ENCODE data around the gene CADM1.

CADM1 gene

GRCh38 chr11:115357066-115357465 is 147.1 kb downstream of the CADM1 start:
- DNase-seq (ENCODE audit: low read depth in 2 of 2) = no peak

GRCh38 chr11:115352805-115353485 is 151.3 kb downstream of the CADM1 start:
- no peak for DNase-seq (ENCODE audit: low read depth in 2 of 2)

- no peak for DNase-seq (ENCODE audit: low read depth in 2 of 2)
These were observed 154.7 kb downstream of the CADM1 start for GRCh38 chr11:115349335-115350017.

DNA sequence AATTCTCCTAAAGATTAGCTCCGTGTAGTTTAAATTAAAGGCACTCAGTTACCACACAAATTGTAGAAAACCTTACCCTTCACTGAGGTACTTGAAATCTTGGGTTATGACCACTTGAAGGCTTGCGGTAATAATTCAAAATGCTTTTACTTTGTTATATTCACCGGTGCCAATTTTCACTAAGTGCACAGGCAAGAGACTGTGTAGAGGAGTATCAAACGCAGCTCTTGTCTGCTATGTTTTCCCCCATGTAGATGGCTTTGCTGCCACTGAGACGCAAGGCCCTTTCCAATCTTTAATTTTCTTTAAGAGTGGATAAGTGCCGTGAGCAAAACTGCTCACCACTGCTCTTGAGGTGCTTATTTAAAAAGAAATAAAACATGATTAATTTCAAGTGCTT is 155.8 kb downstream of the CADM1 start:
- no peak for DNase-seq (ENCODE audit: low read depth in 2 of 2)

DNA sequence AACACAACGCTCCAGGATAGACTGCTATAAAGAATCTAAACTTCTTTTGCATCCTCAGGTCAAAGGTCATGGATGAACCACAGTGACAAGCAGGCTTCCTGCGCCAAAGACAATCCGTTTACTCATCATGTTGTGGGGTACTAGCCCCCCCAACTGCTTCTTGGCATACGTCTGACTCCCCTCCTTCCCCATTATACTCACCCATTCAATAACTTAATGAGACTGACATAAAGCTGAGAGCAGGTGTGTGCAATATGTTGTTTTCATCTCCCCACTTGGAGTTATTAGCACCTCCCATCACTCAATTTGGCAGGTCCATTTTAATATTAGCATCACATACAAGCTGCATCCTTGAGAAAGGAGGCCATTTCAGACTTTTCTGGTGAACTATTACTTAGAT is 157.1 kb downstream of the CADM1 start:
- DNase-seq (ENCODE audit: low read depth in 2 of 2) = no peak

GRCh38 chr11:115345840-115346239 is 158.4 kb downstream of the CADM1 start:
- no peak for DNase-seq (ENCODE audit: low read depth in 2 of 2)

- no peak for DNase-seq (ENCODE audit: low read depth in 2 of 2)
These were observed 158.9 kb downstream of the CADM1 start for GRCh38 chr11:115345361-115345760.

DNA sequence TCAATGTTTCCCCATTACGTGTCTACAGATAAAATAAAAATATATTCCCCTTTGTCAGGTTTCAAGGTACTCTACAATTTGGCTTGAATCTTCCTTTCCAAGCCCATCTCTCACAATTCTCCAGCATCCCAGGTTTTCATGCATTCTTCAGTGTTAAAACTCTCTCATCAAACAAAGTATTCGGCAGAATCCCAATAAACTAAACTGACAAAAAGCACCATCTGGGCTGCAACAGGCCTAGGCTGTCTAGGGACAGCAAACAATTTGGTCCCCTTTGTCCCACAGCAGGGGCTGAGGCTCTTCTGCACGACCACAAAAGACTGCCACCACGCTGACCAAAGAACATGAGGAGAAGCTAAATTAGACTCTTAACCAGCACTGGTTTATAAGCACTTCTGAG is 159.4 kb downstream of the CADM1 start:
- DNase-seq (ENCODE audit: low read depth in 2 of 2) = no peak

DNA sequence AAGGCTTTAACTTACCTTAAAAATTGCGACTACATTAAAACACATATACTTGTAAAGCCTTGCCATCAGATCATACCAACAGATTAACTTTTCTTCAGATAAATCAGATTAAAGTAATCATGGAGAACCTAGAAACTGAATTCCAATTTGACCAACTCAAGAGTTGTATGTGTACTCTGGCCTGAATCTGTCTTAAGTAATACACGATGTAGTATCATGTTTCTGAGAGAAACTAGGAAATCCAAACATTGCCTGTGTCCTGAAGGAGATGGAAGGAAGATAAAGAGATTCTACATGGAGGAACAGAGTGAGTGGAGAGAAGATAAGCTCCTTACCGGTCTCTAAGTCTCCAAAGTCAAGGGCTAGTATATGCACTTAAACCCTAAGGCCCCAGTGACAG is 162.1 kb downstream of the CADM1 start:
- DNase-seq (ENCODE audit: low read depth in 2 of 2) = no peak

GRCh38 chr11:115340874-115341273 is 163.3 kb downstream of the CADM1 start:
- no peak for DNase-seq (ENCODE audit: low read depth in 2 of 2)

GRCh38 chr11:115338476-115338875 is 165.7 kb downstream of the CADM1 start:
- DNase-seq (ENCODE audit: low read depth in 2 of 2) = no peak

DNA sequence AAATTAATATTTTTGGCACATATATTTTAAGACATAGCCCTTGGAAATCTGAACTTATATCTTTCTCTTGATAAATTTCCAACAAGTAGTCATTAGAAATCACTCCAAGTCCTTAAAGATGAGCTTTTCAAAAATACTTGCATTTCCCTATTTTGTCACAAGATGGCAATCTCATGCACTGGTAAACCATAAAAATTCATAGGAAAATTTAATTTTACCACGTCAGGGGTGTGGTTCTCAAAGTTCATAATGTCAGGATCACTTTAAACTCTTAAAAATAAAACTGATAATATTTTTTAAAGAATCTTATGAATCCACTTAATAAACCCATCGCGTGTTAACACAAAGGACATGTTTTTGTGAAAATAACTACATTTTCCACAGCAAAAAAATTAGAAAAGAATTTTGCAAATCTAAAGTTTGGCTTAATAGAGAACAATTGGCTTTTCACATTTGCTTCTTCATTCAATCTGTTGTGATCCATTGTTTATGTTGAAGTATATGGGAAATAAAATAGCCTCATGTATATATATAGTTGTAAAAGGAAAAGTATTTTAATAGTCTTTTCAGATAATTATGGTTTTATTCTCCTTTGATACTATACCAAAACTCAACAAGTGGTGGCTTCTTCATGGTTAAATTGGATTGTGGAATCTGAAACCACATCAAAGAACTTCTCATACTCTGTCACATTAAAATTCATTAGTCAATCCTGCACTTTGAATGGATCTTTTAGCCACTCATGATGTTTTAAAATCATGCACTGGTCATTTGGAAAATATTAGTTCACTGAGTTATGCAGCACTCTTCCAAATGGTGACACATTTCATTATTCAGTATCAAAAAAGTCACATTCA is 169.1 kb downstream of the CADM1 start:
- no peak for DNase-seq (ENCODE audit: low read depth in 2 of 2)

- DNase-seq (ENCODE audit: low read depth in 2 of 2) = no peak
These were observed 170.3 kb downstream of the CADM1 start for GRCh38 chr11:115333949-115334348.

DNA sequence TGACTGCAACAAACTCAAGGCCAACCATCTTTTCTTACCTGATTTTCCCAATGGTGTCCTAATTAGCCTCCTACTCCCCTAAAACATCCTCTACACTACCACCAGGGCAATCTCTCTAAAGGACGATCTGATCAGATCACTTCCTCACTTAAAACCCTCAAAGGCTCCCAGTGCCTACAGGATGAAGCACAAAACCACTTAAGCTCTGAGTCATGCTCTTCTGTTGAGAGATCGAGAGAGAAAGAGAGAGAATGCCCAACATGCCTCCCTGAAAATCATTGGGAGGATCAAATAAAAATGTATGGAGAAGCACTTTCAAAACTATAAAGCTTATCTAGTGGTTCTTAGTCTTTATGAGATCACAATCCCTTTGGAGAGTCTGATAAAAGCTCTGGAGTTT is 171.1 kb downstream of the CADM1 start:
- DNase-seq (ENCODE audit: low read depth in 2 of 2) = no peak

DNA sequence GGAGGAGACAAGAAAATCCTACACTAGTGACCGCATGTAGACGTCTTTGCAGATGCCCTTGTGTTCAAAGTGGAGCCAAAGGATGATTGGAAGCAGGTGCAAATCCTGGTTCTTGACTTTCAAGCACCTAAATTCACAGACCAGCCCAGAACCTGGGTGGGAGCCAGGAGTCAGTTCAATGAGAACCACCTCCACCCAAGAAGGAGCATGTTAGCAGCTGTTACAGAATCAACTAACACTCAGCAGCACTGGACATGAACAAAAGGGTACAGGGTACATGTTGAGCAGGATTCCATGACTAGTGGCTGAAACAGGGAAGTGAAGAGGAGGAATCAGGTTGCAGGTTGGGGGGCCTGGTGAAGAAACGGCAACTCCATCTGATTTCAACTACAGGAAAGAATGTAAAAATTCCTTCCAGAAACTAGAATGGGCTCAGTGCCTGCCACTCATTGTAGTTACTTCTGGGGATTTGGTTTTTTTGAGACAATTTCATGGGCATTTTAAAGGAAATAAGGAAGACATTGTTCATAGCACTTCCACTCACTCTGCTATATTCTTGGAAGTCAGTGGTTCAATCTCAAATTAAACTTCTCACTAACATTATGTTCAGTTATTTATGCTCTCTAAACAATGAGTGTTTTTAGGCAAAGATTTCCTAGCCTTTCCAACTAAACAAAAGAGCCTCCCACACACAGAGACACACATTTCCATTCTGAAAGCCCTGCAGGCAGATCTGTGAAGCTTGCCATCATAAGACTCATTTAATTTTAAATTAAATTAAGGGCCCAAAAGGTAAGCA is 173.3 kb downstream of the CADM1 start:
- no peak for DNase-seq (ENCODE audit: low read depth in 2 of 2)

DNA sequence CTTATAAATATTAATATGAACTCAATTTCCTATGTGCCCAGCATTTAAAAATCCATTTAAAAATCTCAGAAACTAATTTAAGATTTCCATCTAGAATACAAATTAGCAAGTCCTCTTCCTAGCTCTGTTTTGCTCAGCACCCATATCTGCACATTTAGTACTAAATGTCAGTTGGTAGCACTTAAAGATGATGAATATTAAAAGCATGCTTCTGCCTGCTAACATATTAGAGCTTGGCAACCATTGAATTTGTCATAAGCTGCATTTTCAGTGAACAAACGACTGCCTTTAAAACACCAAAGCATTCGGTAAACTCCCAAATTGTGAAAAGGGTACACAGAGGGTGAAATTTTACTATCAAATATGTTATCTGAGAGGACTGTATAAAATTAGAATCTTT is 177.7 kb downstream of the CADM1 start:
- DNase-seq (ENCODE audit: low read depth in 2 of 2) = no peak

DNA sequence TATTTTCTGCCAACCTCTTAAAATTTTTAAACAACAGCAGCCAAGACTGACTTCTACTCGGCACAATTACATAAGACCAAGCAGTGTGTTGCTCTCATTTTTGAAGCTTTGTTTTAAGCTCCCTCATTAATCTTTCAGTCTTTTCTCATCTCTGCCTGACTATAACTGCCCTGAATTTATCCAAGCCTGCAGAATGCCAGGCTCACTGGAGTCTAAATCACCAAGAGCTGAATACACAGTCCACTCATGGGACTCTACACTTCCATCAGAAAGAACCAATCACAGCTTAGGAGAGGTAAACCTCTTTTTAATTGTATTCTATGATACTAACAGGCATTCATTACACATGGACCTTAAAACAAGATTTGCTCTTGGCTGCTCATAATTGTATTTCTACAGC is 178.7 kb downstream of the CADM1 start:
- no peak for DNase-seq (ENCODE audit: low read depth in 2 of 2)

DNA sequence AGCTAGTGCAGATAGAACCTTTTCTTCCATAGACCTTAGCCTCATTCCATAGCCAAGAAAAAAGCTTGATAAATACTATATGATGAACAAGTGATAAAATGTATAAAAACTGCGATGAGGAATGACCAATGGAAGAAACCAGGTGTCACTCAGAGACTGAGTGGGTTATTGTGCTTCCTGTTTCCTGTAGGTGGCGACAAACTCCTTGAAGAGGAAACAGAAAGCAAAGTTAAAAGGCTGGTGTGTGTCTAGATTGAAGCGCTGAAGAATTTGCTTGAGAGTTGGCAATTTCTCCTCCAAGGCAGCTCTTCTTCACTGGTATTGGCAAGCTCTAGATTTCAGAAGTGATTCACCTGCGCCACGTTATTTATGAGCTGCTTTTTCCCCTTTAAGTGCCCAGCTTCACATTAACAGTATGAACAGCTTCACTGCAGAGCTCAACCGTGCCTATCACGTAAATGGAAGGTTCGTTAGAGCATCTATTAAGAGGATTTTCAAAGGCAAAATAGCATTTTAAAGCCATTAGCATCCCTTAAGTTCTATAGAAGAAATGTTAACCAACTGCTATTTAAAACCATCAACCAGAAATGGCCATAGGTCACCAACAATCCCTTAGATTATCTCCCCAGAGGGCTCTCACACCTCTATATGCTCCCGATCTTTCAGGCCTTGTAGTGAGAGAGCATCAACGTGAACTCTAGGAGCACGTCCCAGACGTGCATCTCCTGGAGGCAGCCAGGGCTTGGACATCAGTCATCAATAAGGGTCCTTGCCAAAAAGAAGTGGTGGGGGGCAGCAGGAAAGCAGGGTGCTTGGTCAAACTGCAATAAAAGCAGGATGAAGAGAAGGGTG is 179.4 kb downstream of the CADM1 start:
- peak in 1 of 2 donors; percentile 3 for DNase-seq (ENCODE audit: low read depth in 2 of 2)

DNA sequence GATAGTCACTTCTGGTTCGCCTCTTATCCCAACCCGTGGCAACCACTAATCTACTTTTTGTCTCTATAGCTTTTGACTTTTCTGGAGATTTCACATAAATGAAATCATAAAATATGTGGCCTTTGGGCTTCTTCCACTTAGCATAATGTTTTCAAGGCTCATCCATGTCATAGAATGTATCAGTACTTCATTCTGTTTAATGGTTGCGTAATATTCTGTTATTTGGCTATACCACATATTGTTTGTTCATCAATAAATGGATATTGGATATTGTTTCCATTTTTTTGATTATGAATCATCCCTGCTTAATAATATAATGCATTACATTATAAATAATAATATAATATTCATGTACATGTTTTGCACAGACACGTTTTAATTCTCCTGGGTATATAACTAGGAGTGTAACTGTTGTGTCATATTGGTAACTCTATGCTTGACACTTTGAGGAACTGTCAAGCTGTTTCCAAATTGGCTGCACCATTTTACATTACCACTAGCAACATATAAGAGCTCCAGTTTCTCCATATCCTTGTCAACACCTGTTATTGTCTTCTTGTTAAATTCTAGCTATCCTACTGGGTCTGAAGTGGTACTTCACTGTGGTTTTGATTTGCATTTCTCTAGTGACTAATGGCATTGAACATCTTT is 181.5 kb downstream of the CADM1 start:
- DNase-seq (ENCODE audit: low read depth in 2 of 2) = no peak

- no peak for DNase-seq (ENCODE audit: low read depth in 2 of 2)
These were observed 182.5 kb downstream of the CADM1 start for GRCh38 chr11:115321605-115322289.
